ENCODE measurements around the gene CELF2.

Gene CELF2

GRCh38 chr10:11305825-11306593 is 288.3 kb downstream of the CELF2 start:
- DNase-seq, result no peak

GRCh38 chr10:11307004-11307403 is 289.3 kb downstream of the CELF2 start:
- no peak for DNase-seq

GRCh38 chr10:11307937-11308336 is 290.3 kb downstream of the CELF2 start:
- DNase-seq, result no peak

GRCh38 chr10:11311027-11311426 is 293.4 kb downstream of the CELF2 start:
- no peak for DNase-seq

GRCh38 chr10:11313463-11313862 is 295.8 kb downstream of the CELF2 start:
- no peak for DNase-seq

- DNase-seq, result no peak
Measured at GRCh38 chr10:11317936-11318670, 300.4 kb downstream of the CELF2 start.

- DNase-seq, result no peak
Measured at GRCh38 chr10:11318826-11319598, 301.3 kb downstream of the CELF2 start.

GRCh38 chr10:11319990-11320602 is 302.4 kb downstream of the CELF2 start:
- no peak for DNase-seq

- no peak for DNase-seq
Measured at GRCh38 chr10:11320809-11321520, 303.3 kb downstream of the CELF2 start.

- no peak for DNase-seq
Measured at GRCh38 chr10:11322698-11323097, 305.0 kb downstream of the CELF2 start.

- no peak for DNase-seq
Measured at GRCh38 chr10:11324761-11325321, 307.2 kb downstream of the CELF2 start.

- DNase-seq, result no peak
Measured at GRCh38 chr10:11325817-11326216, 308.1 kb downstream of the CELF2 start.

GRCh38 chr10:11326241-11326640 is 308.6 kb downstream of the CELF2 start:
- DNase-seq, result no peak

GRCh38 chr10:11326913-11327616 is 309.4 kb downstream of the CELF2 start:
- DNase-seq, result no peak

GRCh38 chr10:11328264-11329061 is 310.8 kb downstream of the CELF2 start:
- DNase-seq, result no peak

GRCh38 chr10:11329062-11329673 is 311.5 kb downstream of the CELF2 start:
- peak; percentile 30 to 51 for DNase-seq

- no peak for DNase-seq
Measured at GRCh38 chr10:11330383-11331045, 312.8 kb downstream of the CELF2 start.

GRCh38 chr10:11331046-11331577 is 313.4 kb downstream of the CELF2 start:
- no peak for DNase-seq

- no peak for DNase-seq
Measured at GRCh38 chr10:11331726-11332125, 314.1 kb downstream of the CELF2 start.

All from inflammatory macrophage (primary cell).